GM18867 (cell line): Measurements from ENCODE around the gene CALCA.

ENCODE experiments used
- ATAC-seq: cut with Tn5 transposase; IDR thresholded peaks from one replicate; pipeline ENCODE4 v1.9.1; 2021; ENCODE audit warnings: mild to moderate bottlenecking, moderate library complexity; ENCODE audit not compliant: unreplicated experiment

Gene CALCA

DNA sequence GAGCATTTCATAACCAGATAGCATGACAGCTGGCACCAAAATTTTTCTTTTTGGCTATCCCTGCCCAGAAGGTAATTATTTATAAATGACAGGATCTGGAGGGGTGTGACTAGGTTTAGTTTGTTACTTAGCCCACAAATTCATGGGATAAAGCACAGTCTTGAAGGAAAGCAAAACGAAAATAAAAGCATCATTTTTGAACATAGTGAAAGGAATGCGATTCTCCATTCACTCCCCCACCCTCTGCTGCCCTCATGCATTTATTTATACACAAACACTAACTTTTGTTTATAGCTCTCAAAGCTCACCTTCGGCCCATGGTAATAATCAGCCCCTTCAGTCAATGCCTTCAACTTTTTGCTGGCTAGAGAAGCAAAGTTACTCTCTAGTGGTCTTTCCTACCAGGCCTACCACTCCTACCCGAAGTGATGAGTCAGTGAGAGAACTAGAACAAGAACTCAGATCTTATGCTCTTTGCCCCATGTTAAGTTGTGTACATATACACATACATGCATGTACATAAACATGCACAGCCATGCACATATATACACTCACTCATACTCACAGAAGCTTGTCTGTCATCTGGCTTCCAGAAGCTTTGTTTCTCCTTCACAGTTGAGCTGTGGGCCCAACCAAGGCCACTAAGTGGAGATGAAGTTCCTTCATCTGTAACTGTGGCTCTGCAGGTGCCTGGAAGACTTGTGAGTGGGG lies 22.6 kb downstream of the CALCA start:
- ATAC-seq, result no peak

DNA sequence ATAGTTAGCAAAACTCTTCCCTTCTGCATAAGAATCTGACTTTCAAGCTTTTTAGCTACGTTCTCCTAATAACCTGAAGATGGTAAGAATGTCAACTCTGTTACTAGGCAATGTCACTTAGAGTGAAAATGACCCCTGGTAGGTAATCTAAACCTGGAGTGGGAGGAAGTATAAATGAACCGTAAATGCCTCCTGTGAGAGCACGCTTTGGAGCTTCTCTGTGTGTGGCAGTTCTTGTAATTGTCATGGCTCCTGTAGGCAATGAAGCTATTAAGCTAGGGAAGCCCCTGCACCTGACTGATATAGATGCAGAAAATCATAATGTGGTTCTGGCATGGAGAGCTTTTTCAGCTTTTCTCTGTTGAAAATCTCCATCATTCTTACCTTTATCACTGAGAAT lies 29.4 kb downstream of the CALCA start:
- ATAC-seq, result no peak

DNA sequence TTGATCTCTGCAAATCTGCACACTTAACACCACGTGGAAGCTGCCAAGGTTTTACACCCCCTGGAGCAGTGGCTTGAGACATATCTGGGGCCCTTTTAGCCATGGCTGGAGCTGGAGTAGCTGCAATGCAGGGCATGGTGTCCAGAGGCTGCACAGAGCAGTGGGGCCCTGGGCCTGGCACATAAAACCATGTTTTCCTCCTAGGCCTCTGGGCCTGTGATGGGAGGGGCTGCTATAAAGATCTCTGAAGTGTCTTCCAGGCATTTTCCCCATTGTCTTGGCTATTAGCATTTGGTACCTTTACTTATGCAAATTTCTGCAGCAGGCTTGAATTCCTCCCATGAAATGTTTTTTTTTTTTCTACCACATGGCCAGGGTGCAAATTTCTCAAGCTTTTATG lies 33.2 kb downstream of the CALCA start:
- ATAC-seq, result no peak

- ATAC-seq, result no peak
Measured at GRCh38 chr11:14934641-14935351, 37.4 kb downstream of the CALCA start.

- no peak for ATAC-seq
Measured at GRCh38 chr11:14932447-14932846, 39.7 kb downstream of the CALCA start.

- ATAC-seq, result no peak
Measured at GRCh38 chr11:14930369-14930768, 41.8 kb downstream of the CALCA start.

DNA sequence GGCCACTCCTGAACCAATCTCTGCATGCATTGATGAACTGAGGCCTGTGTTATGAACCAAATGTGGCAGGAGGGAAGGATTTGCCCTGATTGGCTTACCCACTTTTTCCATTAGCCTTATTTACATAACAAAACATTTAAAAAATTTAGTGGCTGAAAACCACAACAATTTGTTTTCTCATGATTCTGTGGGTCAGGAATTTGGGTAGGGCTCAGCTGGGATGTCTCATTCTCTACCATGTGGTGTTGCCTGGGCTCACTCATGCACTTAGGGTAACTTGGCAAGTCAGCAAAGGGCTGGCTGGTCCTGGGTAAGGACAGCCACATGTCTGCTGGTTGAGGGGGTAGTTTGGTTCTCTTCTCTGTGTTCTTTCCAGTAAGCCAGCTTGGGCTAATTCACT lies 45.0 kb downstream of the CALCA start:
- ATAC-seq, result no peak

DNA sequence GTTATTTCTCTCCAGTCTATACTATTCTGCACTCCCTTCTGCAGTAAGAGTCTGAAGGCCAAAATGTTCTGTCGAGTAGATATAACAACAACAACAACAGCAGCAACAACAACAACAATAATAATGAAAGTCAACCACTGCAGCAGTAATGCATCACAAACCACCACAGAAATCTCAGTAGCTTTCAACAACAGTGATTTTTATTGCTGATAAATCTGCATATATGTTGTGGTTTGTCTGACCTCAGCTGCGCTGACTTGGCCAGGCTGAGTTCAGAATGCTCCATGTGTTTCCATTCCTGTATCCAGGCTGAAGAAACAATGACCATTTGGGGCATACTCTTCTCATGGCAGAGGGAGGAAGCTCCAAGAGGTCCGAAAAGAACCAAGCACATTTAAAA lies 47.8 kb downstream of the CALCA start:
- ATAC-seq, result no peak
